OCI-LY1 (cell line): ENCODE data around the gene TRAPPC3.

Source experiments
- H2AFZ ChIP-seq: fragments of 200-600 bp; sonication (generic), shearing (Covaris generic); 2 replicates; pipeline ENCODE4 v1.6.0; 2014; ENCODE audit warnings: antibody characterized with exemption, mild to moderate bottlenecking, low read length
- H3F3A ChIP-seq: fragments of 200-600 bp; sonication (generic), shearing (Covaris generic); 2 replicates; pipeline ENCODE4 v1.6.0; 2014; ENCODE audit warnings: mild to moderate bottlenecking, antibody characterized with exemption, low read length, moderate library complexity; ENCODE audit not compliant: insufficient read depth
- H3K27ac ChIP-seq: fragments of 200-600 bp; sonication (generic); 2 replicates; pipeline ENCODE4 v1.5.1; 2014; ENCODE audit warnings: low read length, mixed run types, mild to moderate bottlenecking, low read depth; ENCODE audit not compliant: poor library complexity, severe bottlenecking
- H3K27me3 ChIP-seq: fragments of 200-600 bp; sonication (generic); 2 replicates; pipeline ENCODE4 v1.6.0; 2014; ENCODE audit warnings: antibody characterized with exemption, mild to moderate bottlenecking, low read length, moderate library complexity; ENCODE audit not compliant: insufficient read depth
- H3K36me3 ChIP-seq: fragments of 200-600 bp; sonication (generic); 2 replicates; pipeline ENCODE4 v1.6.1; 2014; ENCODE audit warnings: mild to moderate bottlenecking, antibody characterized with exemption, low read length, moderate library complexity, mixed read lengths; ENCODE audit not compliant: insufficient read depth
- H3K4me1 ChIP-seq: fragments of 200-600 bp; sonication (generic); 2 replicates; pipeline ENCODE4 v1.5.1; 2014; ENCODE audit warnings: mild to moderate bottlenecking, low read length, moderate library complexity; ENCODE audit not compliant: insufficient read depth, severe bottlenecking
- H3K4me2 ChIP-seq: fragments of 200-600 bp; sonication (generic), shearing (Covaris generic); 2 replicates; pipeline ENCODE4 v1.6.1; 2014; ENCODE audit warnings: low read length
- H3K4me3 ChIP-seq: fragments of 200-600 bp; sonication (generic); 2 replicates; pipeline ENCODE4 v1.5.1; 2014; ENCODE audit warnings: low read length, low read depth, mild to moderate bottlenecking, mixed read lengths; ENCODE audit not compliant: poor library complexity, severe bottlenecking
- H3K79me2 ChIP-seq: fragments of 200-600 bp; shearing (Covaris generic); 2 replicates; pipeline ENCODE4 v1.6.1; 2016; ENCODE audit warnings: mixed run types, low read length, mixed read lengths; ENCODE audit not compliant: insufficient read depth
- H3K9ac ChIP-seq: fragments of 200-600 bp; sonication (generic), shearing (Covaris generic); 2 replicates; pipeline ENCODE4 v1.6.1; 2014; ENCODE audit warnings: mild to moderate bottlenecking, low read length, mixed read lengths
- H3K9me2 ChIP-seq: fragments of 200-600 bp; sonication (generic), shearing (Covaris generic); 2 replicates; pipeline ENCODE4 v1.6.1; 2014; ENCODE audit warnings: low read depth, mild to moderate bottlenecking, low read length, mixed read lengths
- H3K9me3 ChIP-seq: fragments of 200-600 bp; shearing (Covaris generic); 2 replicates; pipeline ENCODE4 v1.6.1; 2014; ENCODE audit warnings: low read length, mixed read lengths
- H4K20me1 ChIP-seq: fragments of 200-600 bp; sonication (generic), shearing (Covaris generic); 2 replicates; pipeline ENCODE4 v1.6.0; 2016; ENCODE audit warnings: mild to moderate bottlenecking, low read length; ENCODE audit not compliant: insufficient read depth
- EZH2 ChIP-seq: fragments of 200-600 bp; sonication (generic), shearing (Covaris generic); IDR thresholded peaks from 2 replicates; pipeline ENCODE4 v1.8.0; 2017; ENCODE audit warnings: borderline replicate concordance, mixed run types, mild to moderate bottlenecking, antibody characterized with exemption, low read length, moderate library complexity, mixed read lengths
- TF ChIP-seq, protein P1 (sequence below): fragments of 200-600 bp; sonication (generic), shearing (Covaris generic); IDR thresholded peaks from 2 replicates; pipeline ENCODE4 v1.5.1; 2017; ENCODE audit warnings: mild to moderate bottlenecking, antibody characterized with exemption, low read length, moderate library complexity, mixed read lengths

The TRAPPC3 gene

DNA sequence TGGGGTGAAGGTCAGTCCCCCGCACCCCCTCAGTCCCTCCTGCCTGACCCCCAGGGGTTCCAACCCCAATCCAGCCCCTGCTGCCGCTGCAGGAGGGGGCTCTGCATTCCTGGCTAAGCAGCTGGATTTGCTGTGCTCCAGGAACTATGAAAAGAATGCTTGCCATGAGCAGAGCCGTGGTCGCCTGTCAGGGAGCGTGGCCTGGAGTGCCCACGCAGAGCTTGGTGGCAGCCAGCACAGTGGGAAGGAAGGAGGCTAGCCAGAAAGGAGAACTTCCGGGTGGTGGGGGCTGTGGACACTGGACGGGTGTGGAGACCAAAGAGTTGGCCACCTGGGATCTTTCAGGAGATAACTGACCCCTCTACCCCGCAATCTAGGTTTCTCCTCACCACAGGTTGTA lies 29.8 kb downstream of the TRAPPC3 start:
- no peak overlapping the region for H3K27ac ChIP-seq
- H3K4me2 ChIP-seq: no peak overlapping the region

GRCh38 chr1:36118447-36119204 lies 30.7 kb downstream of the TRAPPC3 start:
- no peak overlapping the region for H3K4me2 ChIP-seq
- H3K36me3 ChIP-seq: no peaks in the 10 kb centered on the region
- H3F3A ChIP-seq: no peaks in the 10 kb centered on the region
- H4K20me1 ChIP-seq: no peaks in the 10 kb centered on the region
- H3K4me1 ChIP-seq: peaks cover 18% of the 10 kb centered on the region
- no peak overlapping the region for H3K27ac ChIP-seq
- H3K9me2 ChIP-seq: no peaks in the 10 kb centered on the region
- H3K9me3 ChIP-seq: no peaks in the 10 kb centered on the region
- no peak overlapping the region for H3K9ac ChIP-seq
- peaks cover 12% of the 10 kb centered on the region for H3K27me3 ChIP-seq
- H3K79me2 ChIP-seq: no peaks in the 10 kb centered on the region
- no peak overlapping the region for H3K4me3 ChIP-seq
- H2AFZ ChIP-seq: no peak overlapping the region
- TF ChIP-seq, protein P1, sequence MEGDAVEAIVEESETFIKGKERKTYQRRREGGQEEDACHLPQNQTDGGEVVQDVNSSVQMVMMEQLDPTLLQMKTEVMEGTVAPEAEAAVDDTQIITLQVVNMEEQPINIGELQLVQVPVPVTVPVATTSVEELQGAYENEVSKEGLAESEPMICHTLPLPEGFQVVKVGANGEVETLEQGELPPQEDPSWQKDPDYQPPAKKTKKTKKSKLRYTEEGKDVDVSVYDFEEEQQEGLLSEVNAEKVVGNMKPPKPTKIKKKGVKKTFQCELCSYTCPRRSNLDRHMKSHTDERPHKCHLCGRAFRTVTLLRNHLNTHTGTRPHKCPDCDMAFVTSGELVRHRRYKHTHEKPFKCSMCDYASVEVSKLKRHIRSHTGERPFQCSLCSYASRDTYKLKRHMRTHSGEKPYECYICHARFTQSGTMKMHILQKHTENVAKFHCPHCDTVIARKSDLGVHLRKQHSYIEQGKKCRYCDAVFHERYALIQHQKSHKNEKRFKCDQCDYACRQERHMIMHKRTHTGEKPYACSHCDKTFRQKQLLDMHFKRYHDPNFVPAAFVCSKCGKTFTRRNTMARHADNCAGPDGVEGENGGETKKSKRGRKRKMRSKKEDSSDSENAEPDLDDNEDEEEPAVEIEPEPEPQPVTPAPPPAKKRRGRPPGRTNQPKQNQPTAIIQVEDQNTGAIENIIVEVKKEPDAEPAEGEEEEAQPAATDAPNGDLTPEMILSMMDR: no peak
- no peak for TF ChIP-seq EZH2

More for the DNA sequence above, 29.8 kb downstream of the TRAPPC3 start:
- Histone ChIP-seq H3K9me3 (no peaks in the 10 kb centered on the region), H4K20me1 (no peaks in the 10 kb centered on the region), H3K27me3 (peaks cover 12% of the 10 kb centered on the region), H3K4me1 (peaks cover 17% of the 10 kb centered on the region), H3K4me3 (no peak overlapping the region), H3F3A (no peaks in the 10 kb centered on the region), H3K36me3 (no peaks in the 10 kb centered on the region), H3K9ac (no peak overlapping the region), H2AFZ (no peak overlapping the region), H3K79me2 (no peaks in the 10 kb centered on the region), H3K9me2 (no peaks in the 10 kb centered on the region)
- TF ChIP-seq, protein P1: no peak
- no peak for TF ChIP-seq EZH2

DNA sequence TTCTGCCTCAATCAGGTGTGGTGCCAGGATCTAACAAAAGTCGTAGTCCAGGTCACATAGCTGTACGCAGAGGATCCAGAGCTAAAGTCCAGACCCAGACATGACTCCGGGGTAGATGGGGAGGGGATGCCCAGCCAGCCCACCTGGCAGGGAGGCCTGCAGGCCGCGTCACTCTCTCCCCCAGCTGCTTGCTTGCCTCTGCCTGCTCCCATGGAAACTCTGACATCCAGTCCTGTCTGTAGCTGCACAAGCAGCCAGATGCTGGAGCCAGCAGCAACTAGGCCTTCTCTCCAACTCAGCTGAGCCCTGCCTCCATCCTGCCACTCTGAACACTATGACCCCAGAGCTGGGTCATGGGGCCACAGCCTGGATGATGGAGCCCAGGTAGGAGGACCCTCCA lies 32.4 kb downstream of the TRAPPC3 start:
- Histone ChIP-seq H3K27me3 (peaks cover 10% of the 10 kb centered on the region; the same call in 1 of the 2 replicates), H3K4me2 (no peak overlapping the region), H3K9me3 (no peaks in the 10 kb centered on the region), H2AFZ (no peak overlapping the region), H3F3A (no peaks in the 10 kb centered on the region), H3K4me3 (no peak overlapping the region), H3K9ac (no peak overlapping the region), H3K4me1 (peaks cover 6% of the 10 kb centered on the region), H4K20me1 (no peaks in the 10 kb centered on the region), H3K27ac (no peak overlapping the region), H3K79me2 (no peaks in the 10 kb centered on the region), H3K36me3 (no peaks in the 10 kb centered on the region), H3K9me2 (no peaks in the 10 kb centered on the region)
- no peak for TF ChIP-seq EZH2
- TF ChIP-seq, protein P1: no peak
